ENCODE measurements around the gene SLC35B1.
A peak's percentile ranks its signal among the peaks of the same experiment; 100 is the strongest.
"Not testable (repeated sequence)": the region's sequence is repeated elsewhere in the genome, so short reads cannot be mapped to it uniquely, and the experiment has no call there.

Gene SLC35B1

DNA sequence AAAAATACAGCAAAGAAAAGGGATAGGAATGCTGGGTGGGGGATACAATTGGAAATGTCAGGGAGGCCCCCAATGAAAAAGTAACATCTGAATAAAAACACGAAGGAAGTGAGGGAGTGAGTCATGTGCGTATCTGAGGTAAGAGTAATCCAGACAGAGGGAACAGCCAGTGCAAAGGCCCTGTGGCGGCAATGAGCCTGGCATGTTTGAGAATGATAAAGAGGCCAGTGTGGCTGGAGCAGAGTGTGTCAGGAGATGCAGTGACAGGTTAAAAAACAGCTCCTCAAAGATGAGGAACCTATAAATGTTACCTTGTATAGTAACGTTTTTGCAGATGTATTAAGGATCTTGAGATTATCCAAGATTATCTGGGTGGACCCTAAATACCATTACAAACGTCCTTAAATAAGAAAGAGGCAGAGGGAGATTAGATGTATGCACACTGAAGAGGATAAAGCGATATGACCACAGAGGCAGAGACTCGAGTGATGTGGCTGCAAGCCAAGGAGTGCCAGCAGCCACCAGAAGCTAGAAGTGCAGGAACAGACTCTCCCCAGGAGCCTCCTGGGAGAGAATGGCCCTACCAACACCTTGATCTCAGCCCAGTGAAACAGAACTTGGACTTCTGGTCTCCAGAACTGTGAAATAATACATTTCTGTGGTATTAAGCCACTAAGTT, 17.8 kb upstream of the SLC35B1 start:
- H3K4me3 ChIP-seq (ENCODE audit: low read depth, low read length, poor library complexity, severe bottlenecking), result no peak overlapping the region
- no peaks in the 10 kb centered on the region for H3K27me3 ChIP-seq (ENCODE audit: insufficient read depth, low read length)
- no peak overlapping the region for H3K27ac ChIP-seq (ENCODE audit: low read depth, low read length, poor library complexity, severe bottlenecking)
- H3F3A ChIP-seq (ENCODE audit: insufficient read depth, low read length), result no peaks in the 10 kb centered on the region
- H3K9me3 ChIP-seq (ENCODE audit: low read length), result no peaks in the 10 kb centered on the region
- peaks cover 20% of the 10 kb centered on the region for H3K4me1 ChIP-seq (ENCODE audit: insufficient read depth, low read length, severe bottlenecking)
- peaks cover 95% of the 10 kb centered on the region for H3K36me3 ChIP-seq (ENCODE audit: insufficient read depth, low read length)
- H2AFZ ChIP-seq (ENCODE audit: low read length), result no peak overlapping the region
- no peak overlapping the region for H3K9ac ChIP-seq (ENCODE audit: low read length)
- H3K9me2 ChIP-seq (ENCODE audit: low read depth, low read length), result no peaks in the 10 kb centered on the region
- H3K79me2 ChIP-seq (ENCODE audit: insufficient read depth, low read length), result 0 out of 2 replicates have a peak, but pooled peaks cover 8% of the 10 kb centered on the region
- TF ChIP-seq, protein P1, sequence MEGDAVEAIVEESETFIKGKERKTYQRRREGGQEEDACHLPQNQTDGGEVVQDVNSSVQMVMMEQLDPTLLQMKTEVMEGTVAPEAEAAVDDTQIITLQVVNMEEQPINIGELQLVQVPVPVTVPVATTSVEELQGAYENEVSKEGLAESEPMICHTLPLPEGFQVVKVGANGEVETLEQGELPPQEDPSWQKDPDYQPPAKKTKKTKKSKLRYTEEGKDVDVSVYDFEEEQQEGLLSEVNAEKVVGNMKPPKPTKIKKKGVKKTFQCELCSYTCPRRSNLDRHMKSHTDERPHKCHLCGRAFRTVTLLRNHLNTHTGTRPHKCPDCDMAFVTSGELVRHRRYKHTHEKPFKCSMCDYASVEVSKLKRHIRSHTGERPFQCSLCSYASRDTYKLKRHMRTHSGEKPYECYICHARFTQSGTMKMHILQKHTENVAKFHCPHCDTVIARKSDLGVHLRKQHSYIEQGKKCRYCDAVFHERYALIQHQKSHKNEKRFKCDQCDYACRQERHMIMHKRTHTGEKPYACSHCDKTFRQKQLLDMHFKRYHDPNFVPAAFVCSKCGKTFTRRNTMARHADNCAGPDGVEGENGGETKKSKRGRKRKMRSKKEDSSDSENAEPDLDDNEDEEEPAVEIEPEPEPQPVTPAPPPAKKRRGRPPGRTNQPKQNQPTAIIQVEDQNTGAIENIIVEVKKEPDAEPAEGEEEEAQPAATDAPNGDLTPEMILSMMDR (IDR thresholded peaks at IDR 0.05; ENCODE audit: low read length), result no peak
- no peak for TF ChIP-seq EZH2 (IDR thresholded peaks at IDR 0.05; ENCODE audit: borderline replicate concordance, low read length)
- no peak overlapping the region for H3K4me2 ChIP-seq (ENCODE audit: low read length)
- no peaks in the 10 kb centered on the region for H4K20me1 ChIP-seq (ENCODE audit: insufficient read depth, low read length)

DNA sequence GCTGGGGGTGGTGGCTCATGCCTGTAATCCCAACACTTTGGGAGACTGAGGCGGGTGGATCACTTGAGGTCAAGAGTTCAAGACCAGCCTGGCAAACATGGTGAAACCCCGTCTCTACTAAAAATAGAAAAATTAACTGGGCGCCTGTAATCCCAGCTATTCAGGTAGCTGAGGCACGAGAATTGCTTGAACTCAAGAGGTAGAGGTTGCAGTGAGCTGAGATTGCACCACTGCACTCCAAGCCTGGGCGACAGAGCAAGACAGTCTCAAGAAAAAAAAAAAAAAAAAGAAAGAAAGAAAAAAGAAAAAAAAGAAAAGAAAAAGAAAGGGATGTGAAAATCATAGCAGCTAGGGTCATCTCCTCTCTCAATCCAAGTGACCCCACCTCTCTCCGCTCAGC, 16.8 kb upstream of the SLC35B1 start:
- H3K4me3 ChIP-seq (ENCODE audit: low read depth, low read length, poor library complexity, severe bottlenecking); H3K9me3 ChIP-seq (ENCODE audit: low read length); H3K9ac ChIP-seq (ENCODE audit: low read length); H3K27me3 ChIP-seq (ENCODE audit: insufficient read depth, low read length); H3K27ac ChIP-seq (ENCODE audit: low read depth, low read length, poor library complexity, severe bottlenecking); H3F3A ChIP-seq (ENCODE audit: insufficient read depth, low read length); H3K4me2 ChIP-seq (ENCODE audit: low read length); H4K20me1 ChIP-seq (ENCODE audit: insufficient read depth, low read length); H3K9me2 ChIP-seq (ENCODE audit: low read depth, low read length); H3K79me2 ChIP-seq (ENCODE audit: insufficient read depth, low read length); H2AFZ ChIP-seq (ENCODE audit: low read length): not testable (repeated sequence)
- Histone ChIP-seq H3K36me3 (ENCODE audit: insufficient read depth, low read length) (peaks cover 95% of the 10 kb centered on the region), H3K4me1 (ENCODE audit: insufficient read depth, low read length, severe bottlenecking) (peaks cover 20% of the 10 kb centered on the region)

DNA sequence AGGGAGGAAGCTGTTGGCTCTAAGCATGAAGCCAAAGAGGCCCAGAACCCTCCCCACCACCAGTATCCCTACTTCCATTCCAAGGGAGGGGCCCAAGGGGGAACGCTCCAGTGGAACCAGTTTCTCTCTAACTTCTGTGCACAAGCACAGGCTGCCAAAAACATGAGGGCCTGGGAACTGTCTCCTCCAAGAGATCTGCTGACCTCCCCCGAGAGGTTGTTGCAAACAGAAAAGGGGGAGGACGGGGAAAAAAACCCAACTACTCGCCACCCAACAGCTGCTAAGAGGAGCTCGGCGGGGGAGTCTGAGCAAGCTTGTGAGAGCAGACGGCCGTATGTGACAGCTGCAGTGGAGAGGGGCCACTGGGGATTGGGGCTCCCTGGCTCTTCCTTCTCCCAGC, 15.7 kb upstream of the SLC35B1 start:
- H2AFZ ChIP-seq (ENCODE audit: low read length), result no peak overlapping the region
- H3K9me3 ChIP-seq (ENCODE audit: low read length), result no peaks in the 10 kb centered on the region
- H3K4me2 ChIP-seq (ENCODE audit: low read length), result 0 out of 2 replicates have a peak overlapping the region, but pooled peaks have one; percentile 5
- no peaks in the 10 kb centered on the region for H3K9me2 ChIP-seq (ENCODE audit: low read depth, low read length)
- H3K79me2 ChIP-seq (ENCODE audit: insufficient read depth, low read length), result no peaks in the 10 kb centered on the region
- no peak for TF ChIP-seq EZH2 (IDR thresholded peaks at IDR 0.05; ENCODE audit: borderline replicate concordance, low read length)
- TF ChIP-seq, protein P1 (IDR thresholded peaks at IDR 0.05; ENCODE audit: low read length), result no peak
- peak overlapping the region; percentile 16; the same call in 1 of the 2 replicates for H3K9ac ChIP-seq (ENCODE audit: low read length)
- H4K20me1 ChIP-seq (ENCODE audit: insufficient read depth, low read length), result no peaks in the 10 kb centered on the region
- peak overlapping the region; percentile 54 for H3K27ac ChIP-seq (ENCODE audit: low read depth, low read length, poor library complexity, severe bottlenecking)
- no peak overlapping the region for H3K4me3 ChIP-seq (ENCODE audit: low read depth, low read length, poor library complexity, severe bottlenecking)
- H3K4me1 ChIP-seq (ENCODE audit: insufficient read depth, low read length, severe bottlenecking), result peaks cover 20% of the 10 kb centered on the region
- H3K36me3 ChIP-seq (ENCODE audit: insufficient read depth, low read length), result peaks cover 96% of the 10 kb centered on the region
- H3K27me3 ChIP-seq (ENCODE audit: insufficient read depth, low read length), result no peaks in the 10 kb centered on the region
- H3F3A ChIP-seq (ENCODE audit: insufficient read depth, low read length), result no peaks in the 10 kb centered on the region

DNA sequence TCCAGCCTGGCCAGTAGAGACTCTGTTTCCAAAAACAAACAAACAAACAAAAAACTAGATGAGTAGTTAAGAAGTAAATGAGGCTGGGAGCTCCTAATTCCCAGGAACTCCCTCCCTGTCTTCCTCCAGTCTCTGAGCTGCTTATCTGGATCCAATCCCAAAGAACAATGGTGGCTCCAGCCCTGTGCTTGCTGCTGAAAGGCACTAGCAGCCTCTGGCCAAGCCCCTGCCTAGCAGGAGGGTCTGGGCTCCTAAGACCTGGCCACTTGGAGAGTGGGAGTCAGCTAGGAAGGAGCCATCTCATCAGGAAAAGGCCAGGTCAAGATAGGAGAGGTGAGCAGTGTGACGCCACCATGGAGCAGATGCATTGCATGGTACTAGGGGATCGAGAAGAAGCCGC, 14.3 kb upstream of the SLC35B1 start:
- no peaks in the 10 kb centered on the region for H3F3A ChIP-seq (ENCODE audit: insufficient read depth, low read length)
- no peaks in the 10 kb centered on the region for H4K20me1 ChIP-seq (ENCODE audit: insufficient read depth, low read length)
- no peaks in the 10 kb centered on the region for H3K9me2 ChIP-seq (ENCODE audit: low read depth, low read length)
- no peak overlapping the region for H3K9ac ChIP-seq (ENCODE audit: low read length)
- peaks cover 96% of the 10 kb centered on the region for H3K36me3 ChIP-seq (ENCODE audit: insufficient read depth, low read length)
- H3K9me3 ChIP-seq (ENCODE audit: low read length), result no peaks in the 10 kb centered on the region
- H3K4me2 ChIP-seq (ENCODE audit: low read length), result no peak overlapping the region
- H3K27me3 ChIP-seq (ENCODE audit: insufficient read depth, low read length), result no peaks in the 10 kb centered on the region
- H2AFZ ChIP-seq (ENCODE audit: low read length), result no peak overlapping the region
- H3K79me2 ChIP-seq (ENCODE audit: insufficient read depth, low read length), result no peaks in the 10 kb centered on the region
- no peak overlapping the region for H3K27ac ChIP-seq (ENCODE audit: low read depth, low read length, poor library complexity, severe bottlenecking)
- peaks cover 20% of the 10 kb centered on the region for H3K4me1 ChIP-seq (ENCODE audit: insufficient read depth, low read length, severe bottlenecking)
- H3K4me3 ChIP-seq (ENCODE audit: low read depth, low read length, poor library complexity, severe bottlenecking), result no peak overlapping the region
- no peak for TF ChIP-seq EZH2 (IDR thresholded peaks at IDR 0.05; ENCODE audit: borderline replicate concordance, low read length)
